GM13977 (cell line): ENCODE measurements around the gene RASA3.

Experiments
- DNase-seq: peaks from one replicate; pipeline ENCODE4 v3.0.0; 2012; ENCODE audit warnings: low spot score
- in situ Hi-C: fragments of 300-500 bp; cut with MboI; formaldehyde crosslinking; loops from one replicate; pipeline ENCODE4 v1.12.0; 2022; ENCODE audit warnings: low sequenced_read_pairs, low pct_unique_long_range_greater_than_20kb, mixed read lengths, inconsistent platforms; ENCODE audit not compliant: unreplicated experiment
- TF ChIP-seq, protein P1 (sequence below): IDR thresholded peaks from 2 replicates; pipeline ENCODE4 v1.5.1; 2012; ENCODE audit warnings: mild to moderate bottlenecking, control low read depth; ENCODE audit not compliant: insufficient read depth; ENCODE audit errors: extremely low read depth, missing control alignments

Gene RASA3

DNA sequence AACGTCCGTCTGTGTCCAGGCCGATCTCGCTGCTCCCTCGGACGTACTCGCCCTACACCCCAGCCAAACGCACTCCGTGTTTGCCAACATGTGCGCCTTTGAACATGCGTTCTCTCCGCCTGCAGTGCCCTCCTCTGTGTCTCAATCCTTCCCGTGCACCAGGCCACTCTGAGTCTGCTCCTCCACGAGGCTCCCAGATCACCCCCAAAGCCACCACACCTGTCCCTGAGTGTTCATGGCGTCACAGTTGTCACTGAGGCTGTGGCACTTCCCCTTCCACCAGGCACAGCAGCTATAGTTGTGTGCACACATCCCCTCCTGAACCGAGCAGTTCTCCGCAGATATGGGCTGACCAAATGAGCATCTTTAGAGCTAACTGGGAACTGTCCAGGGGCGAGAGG, 35.6 kb downstream of the RASA3 start:
- in situ Hi-C loops, result no loop called here
- DNase-seq, result no peak
- TF ChIP-seq, protein P1, sequence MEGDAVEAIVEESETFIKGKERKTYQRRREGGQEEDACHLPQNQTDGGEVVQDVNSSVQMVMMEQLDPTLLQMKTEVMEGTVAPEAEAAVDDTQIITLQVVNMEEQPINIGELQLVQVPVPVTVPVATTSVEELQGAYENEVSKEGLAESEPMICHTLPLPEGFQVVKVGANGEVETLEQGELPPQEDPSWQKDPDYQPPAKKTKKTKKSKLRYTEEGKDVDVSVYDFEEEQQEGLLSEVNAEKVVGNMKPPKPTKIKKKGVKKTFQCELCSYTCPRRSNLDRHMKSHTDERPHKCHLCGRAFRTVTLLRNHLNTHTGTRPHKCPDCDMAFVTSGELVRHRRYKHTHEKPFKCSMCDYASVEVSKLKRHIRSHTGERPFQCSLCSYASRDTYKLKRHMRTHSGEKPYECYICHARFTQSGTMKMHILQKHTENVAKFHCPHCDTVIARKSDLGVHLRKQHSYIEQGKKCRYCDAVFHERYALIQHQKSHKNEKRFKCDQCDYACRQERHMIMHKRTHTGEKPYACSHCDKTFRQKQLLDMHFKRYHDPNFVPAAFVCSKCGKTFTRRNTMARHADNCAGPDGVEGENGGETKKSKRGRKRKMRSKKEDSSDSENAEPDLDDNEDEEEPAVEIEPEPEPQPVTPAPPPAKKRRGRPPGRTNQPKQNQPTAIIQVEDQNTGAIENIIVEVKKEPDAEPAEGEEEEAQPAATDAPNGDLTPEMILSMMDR, result no peak

DNA sequence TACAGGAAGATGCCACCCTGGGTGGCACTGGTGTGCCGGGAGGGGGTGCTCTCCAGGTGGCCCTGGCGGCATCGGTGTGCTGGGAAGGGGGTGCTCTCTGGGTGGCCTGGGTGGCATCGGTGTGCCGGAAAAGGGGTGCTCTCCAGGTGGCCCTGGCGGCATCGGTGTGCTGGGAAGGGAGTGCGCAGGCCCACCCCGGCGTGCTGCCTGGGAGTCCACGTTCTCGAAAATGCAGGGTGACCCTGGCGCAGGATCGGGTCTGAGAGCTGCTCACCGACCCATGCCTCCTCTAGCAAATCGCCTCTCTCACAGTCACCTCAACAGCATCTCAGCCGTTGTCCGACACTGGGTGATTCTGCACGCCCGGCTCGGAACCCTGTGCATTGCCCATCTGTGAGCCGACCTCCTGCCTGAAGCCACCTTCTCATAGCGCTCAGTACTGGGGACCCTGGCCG, 36.4 kb downstream of the RASA3 start:
- DNase-seq, result no peak
- TF ChIP-seq, protein P1, result no peak
- in situ Hi-C loops, result no loop called here

DNA sequence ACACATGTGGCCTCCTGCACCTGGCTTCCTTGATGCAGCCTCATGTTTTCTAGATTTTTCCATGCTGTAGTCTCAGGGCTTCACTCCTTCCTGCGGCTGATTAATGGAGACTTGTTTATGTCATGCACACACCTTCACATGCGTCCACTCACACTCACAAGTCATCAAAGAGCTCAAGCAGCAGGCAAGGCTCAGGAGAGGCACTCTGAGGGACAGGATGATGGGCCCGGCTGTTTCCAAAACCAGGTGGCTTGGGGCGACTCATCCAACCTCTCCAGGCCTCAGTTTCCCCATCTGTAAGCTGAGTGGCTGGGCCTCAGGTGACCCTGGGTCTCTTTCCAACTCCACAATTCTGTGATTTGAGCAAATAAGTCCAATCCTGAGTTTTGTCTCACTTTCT, 36.9 kb downstream of the RASA3 start:
- TF ChIP-seq, protein P1, result no peak
- in situ Hi-C loops, result no loop called here
- no peak for DNase-seq

DNA sequence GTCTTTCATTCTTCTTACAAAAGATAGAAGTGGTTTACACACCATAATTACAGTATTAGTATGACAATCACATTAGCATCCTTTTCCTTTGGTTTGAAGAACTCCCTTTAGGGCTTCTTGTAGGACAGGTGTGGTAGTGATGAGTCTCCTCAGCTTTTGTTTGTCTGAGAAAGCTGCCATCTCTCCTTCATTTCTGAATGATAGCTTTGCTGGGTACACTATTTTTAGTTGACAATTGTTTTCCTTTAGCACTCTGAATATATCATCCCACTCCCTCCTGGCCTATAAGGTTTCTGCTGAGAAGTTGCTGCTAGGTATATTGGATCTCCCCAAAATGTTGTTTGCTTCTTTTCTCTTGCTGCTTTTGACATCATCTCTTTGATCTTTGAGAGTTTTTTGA, 39.3 kb downstream of the RASA3 start:
- in situ Hi-C loops, result no loop called here
- TF ChIP-seq, protein P1, result no peak
- DNase-seq, result no peak

DNA sequence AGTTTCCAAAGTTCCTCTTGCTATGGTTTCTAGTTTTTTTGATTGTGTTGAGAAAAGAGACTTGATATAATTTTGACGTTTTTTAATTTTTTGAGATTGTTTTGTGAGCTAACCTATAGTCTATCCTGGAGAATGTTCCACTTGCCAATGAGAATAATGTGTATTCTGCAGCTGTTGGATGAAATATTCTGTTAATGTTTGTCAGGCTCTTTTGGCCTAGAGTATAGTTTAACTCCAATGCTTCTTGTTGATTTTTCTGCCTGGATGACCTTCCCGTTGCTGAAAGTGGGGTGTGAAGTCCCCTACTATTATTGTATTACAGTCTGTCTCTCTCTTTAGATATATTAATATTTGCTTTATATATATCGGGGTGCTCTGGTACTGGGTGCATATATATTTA, 40.0 kb downstream of the RASA3 start:
- TF ChIP-seq, protein P1, result no peak
- no peak for DNase-seq
- in situ Hi-C loops, result no loop called here

DNA sequence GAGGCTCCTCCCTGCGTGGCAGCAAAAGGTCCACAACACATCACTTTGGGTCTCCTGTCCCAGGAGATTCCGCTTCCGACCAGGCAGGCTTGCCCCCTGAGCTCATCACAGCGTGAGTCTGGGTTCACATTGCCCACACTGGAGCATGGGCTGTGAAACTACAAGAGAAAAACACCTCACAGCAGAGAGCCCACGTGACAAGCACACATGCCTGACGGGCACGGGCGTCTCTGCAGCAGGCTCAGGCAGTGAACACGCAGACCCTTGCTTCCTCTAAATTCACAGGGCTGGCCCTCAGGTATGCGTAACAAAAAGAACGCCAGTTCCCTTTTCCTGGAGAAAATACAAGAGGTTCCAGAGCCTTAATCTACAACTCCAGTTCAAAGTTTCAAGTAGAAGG, 41.9 kb downstream of the RASA3 start:
- DNase-seq, result no peak
- TF ChIP-seq, protein P1, result no peak
- in situ Hi-C loops, result no loop called here

DNA sequence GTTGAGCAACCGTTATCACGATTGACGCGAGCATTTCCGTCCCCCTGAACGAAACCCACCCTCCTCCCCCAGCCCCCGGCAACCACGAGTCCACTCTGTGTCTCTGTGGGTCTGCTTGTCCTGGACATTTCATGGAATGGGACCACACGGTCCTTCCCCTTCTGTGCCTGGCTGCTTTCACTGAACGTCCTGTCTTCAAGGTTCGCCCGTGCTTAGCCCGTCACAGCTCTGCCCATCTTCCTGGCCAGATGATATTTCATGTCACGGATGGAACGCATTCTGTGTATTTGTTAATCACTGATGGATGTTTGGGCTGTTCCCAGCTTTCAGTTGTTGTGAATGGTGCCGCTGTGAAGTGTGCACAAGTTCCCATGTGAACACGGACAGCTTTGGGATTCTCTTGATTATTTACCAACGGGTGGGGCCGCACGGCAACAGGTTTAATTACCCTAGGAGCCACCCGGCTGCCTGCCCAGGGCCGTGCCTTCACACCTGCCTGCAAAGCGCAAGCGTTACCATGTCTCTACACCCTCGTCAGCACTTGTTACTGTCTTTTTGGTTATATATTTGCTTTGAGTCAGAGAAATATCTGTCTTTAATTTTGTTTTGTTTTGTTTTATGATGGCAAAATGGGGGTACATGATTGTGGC, 42.5 kb downstream of the RASA3 start:
- TF ChIP-seq, protein P1, result no peak
- in situ Hi-C loops, result no loop called here
- DNase-seq, result no peak
